ENCODE results near the gene SERINC5.
"Not testable (repeated sequence)": the region's sequence is repeated elsewhere in the genome, so short reads cannot be mapped to it uniquely, and the experiment has no call there.

Gene SERINC5

GRCh38 chr5:80189701-80190100, 66.1 kb downstream of the SERINC5 start:
- ATAC-seq: no peak
- no peak for TF ChIP-seq CSRNP3 (CRISPR knock-in tag; IDR thresholded peaks at IDR 0.05)

- no peak for TF ChIP-seq ZNF8 (CRISPR knock-in tag; IDR thresholded peaks at IDR 0.05)
- no peak for TF ChIP-seq ISL1 (CRISPR knock-in tag; IDR thresholded peaks at IDR 0.05)
- no peak for TF ChIP-seq ZNF70 (CRISPR knock-in tag; IDR thresholded peaks at IDR 0.05)
- no peak for TF ChIP-seq ZNF565 (CRISPR knock-in tag; conservative IDR thresholded peaks at IDR 0.05; ENCODE audit: low read depth)
- TF ChIP-seq TOX (CRISPR knock-in tag; IDR thresholded peaks at IDR 0.05; ENCODE audit: borderline replicate concordance): no peak
- no peak for ATAC-seq
These were observed 66.6 kb downstream of the SERINC5 start for GRCh38 chr5:80189201-80189600.

GRCh38 chr5:80187421-80188090, 68.3 kb downstream of the SERINC5 start:
- no peak for ATAC-seq

DNA sequence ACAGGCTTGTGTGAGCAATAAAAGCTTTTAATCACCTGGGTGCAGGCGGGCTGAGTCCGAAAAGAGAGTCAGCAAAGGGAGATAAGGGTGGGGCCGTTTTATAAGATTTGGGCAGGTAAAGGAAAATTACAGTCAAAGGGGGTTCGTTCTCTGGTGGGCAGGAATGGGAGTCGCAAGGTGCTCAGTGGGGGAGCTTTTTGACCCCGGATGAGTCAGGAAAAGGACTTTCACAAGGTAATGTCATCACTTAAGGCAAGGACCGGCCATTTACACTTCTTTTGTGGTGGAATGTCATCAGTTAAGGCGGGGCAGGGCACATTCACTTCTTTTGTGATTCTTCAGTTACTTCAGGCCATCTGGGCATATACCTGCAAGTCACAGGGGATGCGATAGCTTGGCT, 70.3 kb downstream of the SERINC5 start:
- ATAC-seq: not testable (repeated sequence)

More at GRCh38 chr5:80187421-80188090, 68.3 kb downstream of the SERINC5 start:
- no peak for TF ChIP-seq ZC3H10 (CRISPR knock-in tag; IDR thresholded peaks at IDR 0.05)

DNA sequence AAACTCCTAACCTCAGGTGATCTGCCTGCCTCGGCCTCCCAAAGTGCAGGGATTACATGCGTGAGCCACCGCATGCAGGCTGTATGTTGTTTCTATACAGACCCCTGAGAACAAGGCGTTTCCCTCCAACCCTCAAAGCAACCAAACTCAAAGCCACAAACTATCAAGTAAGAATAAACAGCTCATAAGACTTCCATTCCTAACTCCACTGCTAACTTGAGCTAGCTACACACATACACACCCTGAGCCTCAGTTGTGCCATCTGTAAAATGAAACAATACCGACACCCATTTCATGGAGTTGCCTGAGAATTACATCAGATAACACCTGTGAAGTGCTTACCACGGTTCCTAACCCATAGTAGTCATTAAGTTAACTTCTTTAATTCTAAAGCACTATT, 70.8 kb downstream of the SERINC5 start:
- no peak for ATAC-seq
- TF ChIP-seq ZNF8 (CRISPR knock-in tag; IDR thresholded peaks at IDR 0.05) (no peak), CSDC2 (CRISPR knock-in tag; IDR thresholded peaks at IDR 0.05) (no peak), RARB (CRISPR knock-in tag; IDR thresholded peaks at IDR 0.05) (no peak), ARNTL (CRISPR knock-in tag; IDR thresholded peaks at IDR 0.05; ENCODE audit: borderline replicate concordance, low read depth) (no peak), TOX (CRISPR knock-in tag; IDR thresholded peaks at IDR 0.05; ENCODE audit: borderline replicate concordance) (no peak)
- TF ChIP-seq, protein P1, sequence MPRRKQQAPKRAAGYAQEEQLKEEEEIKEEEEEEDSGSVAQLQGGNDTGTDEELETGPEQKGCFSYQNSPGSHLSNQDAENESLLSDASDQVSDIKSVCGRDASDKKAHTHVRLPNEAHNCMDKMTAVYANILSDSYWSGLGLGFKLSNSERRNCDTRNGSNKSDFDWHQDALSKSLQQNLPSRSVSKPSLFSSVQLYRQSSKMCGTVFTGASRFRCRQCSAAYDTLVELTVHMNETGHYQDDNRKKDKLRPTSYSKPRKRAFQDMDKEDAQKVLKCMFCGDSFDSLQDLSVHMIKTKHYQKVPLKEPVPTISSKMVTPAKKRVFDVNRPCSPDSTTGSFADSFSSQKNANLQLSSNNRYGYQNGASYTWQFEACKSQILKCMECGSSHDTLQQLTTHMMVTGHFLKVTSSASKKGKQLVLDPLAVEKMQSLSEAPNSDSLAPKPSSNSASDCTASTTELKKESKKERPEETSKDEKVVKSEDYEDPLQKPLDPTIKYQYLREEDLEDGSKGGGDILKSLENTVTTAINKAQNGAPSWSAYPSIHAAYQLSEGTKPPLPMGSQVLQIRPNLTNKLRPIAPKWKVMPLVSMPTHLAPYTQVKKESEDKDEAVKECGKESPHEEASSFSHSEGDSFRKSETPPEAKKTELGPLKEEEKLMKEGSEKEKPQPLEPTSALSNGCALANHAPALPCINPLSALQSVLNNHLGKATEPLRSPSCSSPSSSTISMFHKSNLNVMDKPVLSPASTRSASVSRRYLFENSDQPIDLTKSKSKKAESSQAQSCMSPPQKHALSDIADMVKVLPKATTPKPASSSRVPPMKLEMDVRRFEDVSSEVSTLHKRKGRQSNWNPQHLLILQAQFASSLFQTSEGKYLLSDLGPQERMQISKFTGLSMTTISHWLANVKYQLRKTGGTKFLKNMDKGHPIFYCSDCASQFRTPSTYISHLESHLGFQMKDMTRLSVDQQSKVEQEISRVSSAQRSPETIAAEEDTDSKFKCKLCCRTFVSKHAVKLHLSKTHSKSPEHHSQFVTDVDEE (CRISPR knock-in tag; IDR thresholded peaks at IDR 0.05): no peak

DNA sequence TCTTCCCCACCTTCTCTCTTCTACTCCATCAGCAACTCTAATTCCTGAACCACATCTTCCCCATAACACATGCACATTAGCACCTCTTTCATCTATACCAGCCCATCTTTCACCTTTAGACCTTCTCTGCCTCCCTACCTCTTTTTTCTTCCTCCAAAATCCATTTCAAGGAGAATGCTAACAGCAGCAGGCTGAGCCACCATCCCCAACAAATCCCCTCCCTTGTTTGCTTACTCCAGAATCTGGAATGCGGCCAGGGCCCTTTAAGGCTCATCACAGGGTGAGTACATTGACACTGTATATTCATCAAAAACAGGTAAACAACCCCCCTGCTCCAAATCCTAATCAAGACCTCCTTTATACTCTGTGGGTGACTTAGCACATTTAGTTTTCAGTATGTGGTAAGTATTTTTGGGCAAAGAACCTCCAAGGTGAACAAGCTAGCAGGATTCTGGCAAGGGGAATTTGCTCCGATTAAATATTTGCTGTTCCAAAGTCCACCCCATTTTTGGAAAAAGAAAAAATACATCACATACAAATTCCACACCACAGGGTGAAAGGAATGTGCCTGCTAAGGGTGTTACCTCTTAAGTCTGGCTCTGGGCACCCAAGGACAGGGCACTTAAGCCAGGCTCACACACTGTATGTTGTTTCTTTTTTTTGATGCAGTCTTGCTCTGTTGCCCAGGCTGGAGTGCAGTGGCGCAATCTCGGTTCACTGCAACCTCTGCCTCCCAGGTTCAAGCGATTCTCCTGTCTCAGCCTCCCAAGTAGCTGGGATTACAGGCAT, 71.4 kb downstream of the SERINC5 start:
- TF ChIP-seq ESRRG (CRISPR knock-in tag; IDR thresholded peaks at IDR 0.05) (no peak), ARNTL (CRISPR knock-in tag; IDR thresholded peaks at IDR 0.05; ENCODE audit: borderline replicate concordance, low read depth) (no peak), OSR1 (CRISPR knock-in tag; IDR thresholded peaks at IDR 0.05) (no peak), ZC3H10 (CRISPR knock-in tag; IDR thresholded peaks at IDR 0.05) (no peak), RARB (CRISPR knock-in tag; IDR thresholded peaks at IDR 0.05) (no peak), POU6F1 (CRISPR knock-in tag; IDR thresholded peaks at IDR 0.05; ENCODE audit: borderline replicate concordance, low read depth) (no peak), TCF4 (CRISPR knock-in tag; IDR thresholded peaks at IDR 0.05; ENCODE audit: borderline replicate concordance) (no peak), CSRNP3 (CRISPR knock-in tag; IDR thresholded peaks at IDR 0.05) (no peak), BACH2 (CRISPR knock-in tag; IDR thresholded peaks at IDR 0.05; ENCODE audit: borderline replicate concordance) (no peak), ZFP3 (CRISPR knock-in tag; IDR thresholded peaks at IDR 0.05) (no peak), CREB5 (CRISPR knock-in tag; IDR thresholded peaks at IDR 0.05; ENCODE audit: low read depth) (no peak), PPARA (CRISPR knock-in tag; IDR thresholded peaks at IDR 0.05; ENCODE audit: borderline replicate concordance) (no peak), SNAI2 (CRISPR knock-in tag; IDR thresholded peaks at IDR 0.05) (no peak)
- TF ChIP-seq, protein P2, sequence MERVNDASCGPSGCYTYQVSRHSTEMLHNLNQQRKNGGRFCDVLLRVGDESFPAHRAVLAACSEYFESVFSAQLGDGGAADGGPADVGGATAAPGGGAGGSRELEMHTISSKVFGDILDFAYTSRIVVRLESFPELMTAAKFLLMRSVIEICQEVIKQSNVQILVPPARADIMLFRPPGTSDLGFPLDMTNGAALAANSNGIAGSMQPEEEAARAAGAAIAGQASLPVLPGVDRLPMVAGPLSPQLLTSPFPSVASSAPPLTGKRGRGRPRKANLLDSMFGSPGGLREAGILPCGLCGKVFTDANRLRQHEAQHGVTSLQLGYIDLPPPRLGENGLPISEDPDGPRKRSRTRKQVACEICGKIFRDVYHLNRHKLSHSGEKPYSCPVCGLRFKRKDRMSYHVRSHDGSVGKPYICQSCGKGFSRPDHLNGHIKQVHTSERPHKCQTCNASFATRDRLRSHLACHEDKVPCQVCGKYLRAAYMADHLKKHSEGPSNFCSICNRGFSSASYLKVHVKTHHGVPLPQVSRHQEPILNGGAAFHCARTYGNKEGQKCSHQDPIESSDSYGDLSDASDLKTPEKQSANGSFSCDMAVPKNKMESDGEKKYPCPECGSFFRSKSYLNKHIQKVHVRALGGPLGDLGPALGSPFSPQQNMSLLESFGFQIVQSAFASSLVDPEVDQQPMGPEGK (CRISPR knock-in tag; IDR thresholded peaks at IDR 0.05; ENCODE audit: borderline replicate concordance): no peak
- no peak for ATAC-seq

Data from SK-N-SH treated with all-trans-retinoic acid at 6 μM for 48 hours (cell line).